OCI-LY1 (cell line): ENCODE measurements around the gene TM9SF4.

Experiments
- CTCF ChIP-seq: fragments of 200-600 bp; sonication (generic), shearing (Covaris generic); IDR thresholded peaks from 2 replicates; pipeline ENCODE4 v1.5.1; 2017; ENCODE audit warnings: mild to moderate bottlenecking, antibody characterized with exemption, low read length, moderate library complexity, mixed read lengths
- EZH2 ChIP-seq: fragments of 200-600 bp; sonication (generic), shearing (Covaris generic); IDR thresholded peaks from 2 replicates; pipeline ENCODE4 v1.8.0; 2017; ENCODE audit warnings: borderline replicate concordance, mixed run types, mild to moderate bottlenecking, antibody characterized with exemption, low read length, moderate library complexity, mixed read lengths

- TF ChIP-seq EZH2: no peak
- no peak for TF ChIP-seq CTCF
These were observed 55.6 kb downstream of the TM9SF4 start for GRCh38 chr20:32164984-32165735.
